HTERT RPE-1 (cell line): Measurements from ENCODE around the gene GPR132.
"Not testable (repeated sequence)": the region's sequence is repeated elsewhere in the genome, so short reads cannot be mapped to it uniquely, and the experiment has no call there.

ENCODE experiments used
- in situ Hi-C: fragments of 300-500 bp; cut with MboI; formaldehyde crosslinking; loops from 4 replicates; pipeline ENCODE4 v1.14.3; 2020; ENCODE audit warnings: low sequenced_read_pairs

GPR132 gene

GRCh38 chr14:105076296-105076804, 11.1 kb upstream of the GPR132 start:
- in situ Hi-C loops, result no loop called here

- in situ Hi-C loops, result no loop called here
Measured at GRCh38 chr14:105075379-105076295, 10.4 kb upstream of the GPR132 start.

- in situ Hi-C loops, result no loop called here
Measured at GRCh38 chr14:105074601-105075053, 9.4 kb upstream of the GPR132 start.

GRCh38 chr14:105073720-105074600, 8.7 kb upstream of the GPR132 start:
- in situ Hi-C loops, result no loop called here

GRCh38 chr14:105072892-105073719, 7.9 kb upstream of the GPR132 start:
- in situ Hi-C loops, result no loop called here

GRCh38 chr14:105072381-105072861, 7.2 kb upstream of the GPR132 start:
- in situ Hi-C loops, result no loop called here

GRCh38 chr14:105071942-105072341, 6.7 kb upstream of the GPR132 start:
- in situ Hi-C loops, result no loop called here

- in situ Hi-C loops, result no loop called here
Measured at GRCh38 chr14:105071326-105071725, 6.1 kb upstream of the GPR132 start.

GRCh38 chr14:105070760-105071137, 5.5 kb upstream of the GPR132 start:
- in situ Hi-C loops, result no loop called here

- in situ Hi-C loops, result no loop called here
Measured at GRCh38 chr14:105069871-105070759, 4.9 kb upstream of the GPR132 start.

GRCh38 chr14:105069522-105069870, 4.3 kb upstream of the GPR132 start:
- in situ Hi-C loops, result no loop called here

GRCh38 chr14:105068818-105069217, 3.6 kb upstream of the GPR132 start:
- in situ Hi-C loops, result no loop called here

GRCh38 chr14:105067969-105068301, 2.7 kb upstream of the GPR132 start:
- in situ Hi-C loops, result no loop called here

GRCh38 chr14:105067140-105067968, 2.1 kb upstream of the GPR132 start:
- in situ Hi-C loops, result no loop called here

GRCh38 chr14:105066240-105067071, 1.2 kb upstream of the GPR132 start:
- in situ Hi-C loops, result no loop called here

GRCh38 chr14:105064721-105065143, 498 bp downstream of the GPR132 start:
- in situ Hi-C loops, result no loop called here

GRCh38 chr14:105064001-105064400, 1.2 kb downstream of the GPR132 start:
- in situ Hi-C loops, result no loop called here

- in situ Hi-C loops, result not testable (repeated sequence)
Measured at GRCh38 chr14:105063506-105063905, 1.7 kb downstream of the GPR132 start.
